H1 (cell line): ENCODE data around the gene OR1N1.

ENCODE experiments used
- ATF3 ChIP-seq: IDR thresholded peaks from 2 replicates; pipeline ENCODE4 v1.6.1; 2011; ENCODE audit warnings: low read depth, mild to moderate bottlenecking, low read length; ENCODE audit not compliant: insufficient read depth
- EZH2 ChIP-seq: fragments of 200-600 bp; sonication (generic); IDR thresholded peaks from 2 replicates; pipeline ENCODE4 v1.7.1; 2012; ENCODE audit warnings: low read depth, mild to moderate bottlenecking, moderate library complexity, low read length, inconsistent platforms; ENCODE audit not compliant: severe bottlenecking
- JUN ChIP-seq: IDR thresholded peaks from 2 replicates; pipeline ENCODE4 v1.6.1; 2011; ENCODE audit warnings: low read depth, mild to moderate bottlenecking, improper control_type of control experiment, low read length
- JUND ChIP-seq: IDR thresholded peaks from 2 replicates; pipeline ENCODE4 v1.6.1; 2011; ENCODE audit warnings: mild to moderate bottlenecking, improper control_type of control experiment, low read length
- MAFK ChIP-seq: IDR thresholded peaks from 2 replicates; pipeline ENCODE4 v1.6.1; 2012; ENCODE audit warnings: low read depth, mild to moderate bottlenecking, improper control_type of control experiment, low read length
- PHF8 ChIP-seq: fragments of 200-600 bp; sonication (generic); conservative IDR thresholded peaks from 2 replicates; pipeline ENCODE4 v1.7.1; 2012; ENCODE audit warnings: low read depth, mild to moderate bottlenecking, inconsistent platforms, low read length, moderate library complexity
- POU5F1 ChIP-seq: IDR thresholded peaks from 2 replicates; pipeline ENCODE4 v1.6.1; 2011; ENCODE audit warnings: low read depth, mild to moderate bottlenecking, low read length, moderate library complexity
- SP1 ChIP-seq: IDR thresholded peaks from 2 replicates; pipeline ENCODE4 v1.6.1; 2011; ENCODE audit warnings: low read depth, low read length
- SUZ12 ChIP-seq: fragments of 200-600 bp; sonication (generic); IDR thresholded peaks from 2 replicates; pipeline ENCODE4 v1.6.1; 2012; ENCODE audit warnings: mild to moderate bottlenecking, inconsistent platforms, low read length, moderate library complexity, mixed read lengths
- TAF1 ChIP-seq: IDR thresholded peaks from 2 replicates; pipeline ENCODE4 v1.6.1; 2011; ENCODE audit warnings: mild to moderate bottlenecking, low read depth, low read length
- YY1 ChIP-seq: IDR thresholded peaks from 2 replicates; pipeline ENCODE4 v1.6.1; 2011; ENCODE audit warnings: low read depth, mild to moderate bottlenecking, low read length
- TF ChIP-seq, protein P1 (sequence below), 3 experiments: IDR thresholded peaks; 1 replicate in 2 of 3; 2 replicates in 1 of 3; pipeline versions ENCODE4 v1.5.1 to v1.6.1; 2011; ENCODE audit warnings: low read length in 3 of 3, mild to moderate bottlenecking in 3 of 3, inconsistent platforms in 2 of 3, low read depth in 1 of 3, moderate library complexity in 1 of 3; ENCODE audit not compliant: insufficient read depth in 1 of 3; ENCODE audit errors: control extremely low read depth in 1 of 3

DNA sequence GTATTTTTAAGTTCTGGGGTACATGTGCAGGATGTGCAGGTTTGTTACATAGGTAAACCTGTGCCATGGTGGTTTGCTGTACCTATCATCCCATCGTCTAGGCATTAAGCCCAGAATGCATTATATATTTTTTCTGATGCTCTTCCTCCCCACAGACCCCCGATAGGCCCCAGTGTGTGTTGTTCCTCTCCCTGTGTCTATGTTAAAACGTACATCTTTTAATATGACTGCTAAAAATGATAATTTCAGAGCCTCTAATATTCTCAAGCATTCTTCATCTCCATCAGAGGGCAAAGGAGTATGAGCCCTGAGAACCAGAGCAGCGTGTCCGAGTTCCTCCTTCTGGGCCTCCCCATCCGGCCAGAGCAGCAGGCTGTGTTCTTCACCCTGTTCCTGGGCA is 16.6 kb downstream of the OR1N1 start, which contains the start of gene OR1J2:
- TF ChIP-seq, protein P1, sequence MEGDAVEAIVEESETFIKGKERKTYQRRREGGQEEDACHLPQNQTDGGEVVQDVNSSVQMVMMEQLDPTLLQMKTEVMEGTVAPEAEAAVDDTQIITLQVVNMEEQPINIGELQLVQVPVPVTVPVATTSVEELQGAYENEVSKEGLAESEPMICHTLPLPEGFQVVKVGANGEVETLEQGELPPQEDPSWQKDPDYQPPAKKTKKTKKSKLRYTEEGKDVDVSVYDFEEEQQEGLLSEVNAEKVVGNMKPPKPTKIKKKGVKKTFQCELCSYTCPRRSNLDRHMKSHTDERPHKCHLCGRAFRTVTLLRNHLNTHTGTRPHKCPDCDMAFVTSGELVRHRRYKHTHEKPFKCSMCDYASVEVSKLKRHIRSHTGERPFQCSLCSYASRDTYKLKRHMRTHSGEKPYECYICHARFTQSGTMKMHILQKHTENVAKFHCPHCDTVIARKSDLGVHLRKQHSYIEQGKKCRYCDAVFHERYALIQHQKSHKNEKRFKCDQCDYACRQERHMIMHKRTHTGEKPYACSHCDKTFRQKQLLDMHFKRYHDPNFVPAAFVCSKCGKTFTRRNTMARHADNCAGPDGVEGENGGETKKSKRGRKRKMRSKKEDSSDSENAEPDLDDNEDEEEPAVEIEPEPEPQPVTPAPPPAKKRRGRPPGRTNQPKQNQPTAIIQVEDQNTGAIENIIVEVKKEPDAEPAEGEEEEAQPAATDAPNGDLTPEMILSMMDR (IDR thresholded peaks at IDR 0.05; ENCODE audit: control extremely low read depth in 1 of 3, insufficient read depth in 1 of 3, low read depth in 1 of 3, low read length in 3 of 3): no peak
- no peak for TF ChIP-seq ATF3
- no peak for TF ChIP-seq PHF8
- TF ChIP-seq TAF1: no peak
- no peak for TF ChIP-seq MAFK
- TF ChIP-seq SP1: no peak
- no peak for TF ChIP-seq JUN
- TF ChIP-seq JUND: no peak
- TF ChIP-seq EZH2: no peak
- TF ChIP-seq SUZ12: no peak
- no peak for TF ChIP-seq POU5F1
- no peak for TF ChIP-seq YY1
